WTC11 (cell line): ENCODE measurements around the gene NRG2. TPM values are rescaled to one million over a fixed set of nuclear protein-coding genes. Genes with fewer than 3 reads are reported as not detected.

ENCODE experiments used
- ATAC-seq: fragments of 200-7000 bp; cut with Tn5 transposase; 2 replicates; pipeline ENCODE4 v1.10.0; 2021; ENCODE audit warnings: mild to moderate bottlenecking, moderate library complexity
- CTCF ChIA-PET: fragments of 300-600 bp; sonication (Branson Sonifier 250); formaldehyde crosslinking; loops from one replicate; lab custom pipeline; 2021; ENCODE audit warnings: antibody characterized with exemption; lab: Charles Lee
- POLR2A ChIA-PET: fragments of 350-600 bp; sonication (Branson Sonifier 250); formaldehyde crosslinking; loops from one replicate; lab custom pipeline; 2021; ENCODE audit warnings: antibody characterized with exemption; lab: Charles Lee
- DNase-seq: peaks from one replicate; pipeline ENCODE4 v3.0.0; 2021; ENCODE audit warnings: low spot score
- H3K27ac Mint-ChIP-seq: 2 replicates; pipeline ENCODE4 v1.8.0; 2021; ENCODE audit warnings: mixed read lengths
- H3K27me3 Mint-ChIP-seq: 2 replicates; pipeline ENCODE4 v1.8.0; 2021; ENCODE audit warnings: low read depth, mild to moderate bottlenecking, moderate library complexity, mixed read lengths
- H3K36me3 Mint-ChIP-seq: 2 replicates; pipeline ENCODE4 v1.8.0; 2021; ENCODE audit warnings: mixed read lengths
- H3K4me1 Mint-ChIP-seq: 2 replicates; pipeline ENCODE4 v1.8.0; 2022; ENCODE audit warnings: mixed read lengths
- H3K4me3 Mint-ChIP-seq: 2 replicates; pipeline ENCODE4 v1.8.0; 2021; ENCODE audit warnings: mild to moderate bottlenecking, moderate library complexity, mixed read lengths
- H3K9me3 Mint-ChIP-seq: 2 replicates; pipeline ENCODE4 v1.8.0; 2021; ENCODE audit warnings: mixed read lengths
- CBFB ChIP-seq: sonication (generic); formaldehyde crosslinking; IDR thresholded peaks from 2 replicates; pipeline ENCODE4 v1.8.1; 2022; ENCODE audit warnings: mild to moderate bottlenecking, low read depth, missing genetic modification reagents
- E2F1 ChIP-seq: sonication (generic); formaldehyde crosslinking; IDR thresholded peaks from 2 replicates; pipeline ENCODE4 v1.8.0; 2022; ENCODE audit warnings: mild to moderate bottlenecking, missing genetic modification reagents
- E2F4 ChIP-seq: sonication (generic); formaldehyde crosslinking; IDR thresholded peaks from 2 replicates; pipeline ENCODE4 v1.8.1; 2022; ENCODE audit warnings: low read depth, mild to moderate bottlenecking, moderate library complexity, missing genetic modification reagents, borderline replicate concordance
- ERG ChIP-seq: fragments of 250-450 bp; sonication (Bioruptor Pico); IDR thresholded peaks from 2 replicates; pipeline ENCODE4 v1.8.0; 2021; ENCODE audit warnings: mild to moderate bottlenecking
- GABPB1 ChIP-seq: sonication (generic); formaldehyde crosslinking; IDR thresholded peaks from 2 replicates; pipeline ENCODE4 v1.8.1; 2023; ENCODE audit warnings: mild to moderate bottlenecking, missing genetic modification reagents
- GRHL2 ChIP-seq: fragments of 250-450 bp; sonication (Bioruptor Pico); IDR thresholded peaks from 2 replicates; pipeline ENCODE4 v1.8.0; 2022; ENCODE audit warnings: mild to moderate bottlenecking, moderate library complexity; ENCODE audit not compliant: insufficient replicate concordance, severe bottlenecking
- GTF2I ChIP-seq: fragments of 250-450 bp; sonication (Bioruptor Pico); conservative IDR thresholded peaks from 2 replicates; pipeline ENCODE4 v1.4.0; 2021; ENCODE audit warnings: mild to moderate bottlenecking
- HMGXB4 ChIP-seq: sonication (generic); formaldehyde crosslinking; IDR thresholded peaks from 2 replicates; pipeline ENCODE4 v1.8.1; 2023; ENCODE audit warnings: mild to moderate bottlenecking, moderate library complexity, missing genetic modification reagents
- NFYB ChIP-seq: sonication (generic); formaldehyde crosslinking; conservative IDR thresholded peaks from 2 replicates; pipeline ENCODE4 v1.8.0; 2022; ENCODE audit warnings: low read depth, missing genetic modification reagents
- NR3C1 ChIP-seq: sonication (generic); formaldehyde crosslinking; conservative IDR thresholded peaks from 2 replicates; pipeline ENCODE4 v1.8.1; 2023; ENCODE audit warnings: low read depth, mild to moderate bottlenecking, missing genetic modification reagents
- RELA ChIP-seq: sonication (generic); formaldehyde crosslinking; IDR thresholded peaks from 2 replicates; pipeline ENCODE4 v1.8.1; 2022; ENCODE audit warnings: missing genetic modification reagents, mild to moderate bottlenecking, borderline replicate concordance
- SP1 ChIP-seq: sonication (generic); formaldehyde crosslinking; conservative IDR thresholded peaks from 2 replicates; pipeline ENCODE4 v1.8.1; 2022; ENCODE audit warnings: missing genetic modification reagents
- TEAD1 ChIP-seq: sonication (generic); formaldehyde crosslinking; IDR thresholded peaks from 2 replicates; pipeline ENCODE4 v1.8.0; 2022; ENCODE audit warnings: mild to moderate bottlenecking, missing genetic modification reagents
- total RNA-seq: library from RNA; stranded (reverse); gene quantifications from 3 replicates; pipeline ENCODE4 v1.2.3, GENCODE V29; 2021
- TF ChIP-seq, protein P1 (sequence below): sonication (generic); formaldehyde crosslinking; IDR thresholded peaks from 2 replicates; pipeline ENCODE4 v1.8.1; 2023; ENCODE audit warnings: mild to moderate bottlenecking, missing genetic modification reagents, borderline replicate concordance
- TF ChIP-seq, protein P2 (sequence below): sonication (generic); formaldehyde crosslinking; IDR thresholded peaks from 2 replicates; pipeline ENCODE4 v1.8.0; 2022; ENCODE audit warnings: mild to moderate bottlenecking, missing genetic modification reagents
- TF ChIP-seq, protein P3 (sequence below): sonication (generic); formaldehyde crosslinking; IDR thresholded peaks from 2 replicates; pipeline ENCODE4 v1.8.0; 2023; ENCODE audit warnings: missing genetic modification reagents, mild to moderate bottlenecking, borderline replicate concordance

NRG2 gene
- total RNA-seq, 1 experiment from 2014 or later = 0.44 TPM

- ChIA-PET CTCF (interaction anchor here (1.5 to 4.7 kb wide), 2 partner anchors 10 to 53 kb away, joined by 3 to 30 read pairs; no protein-coding TSS in a partner anchor), POLR2A (no interaction called here)
- TF ChIP-seq GABPB1 (no peak), TEAD1 (CRISPR knock-in tag) (no peak), CBFB (CRISPR knock-in tag) (no peak), RELA (no peak), ERG (CRISPR knock-in tag) (no peak), E2F4 (CRISPR knock-in tag) (no peak), GTF2I (CRISPR knock-in tag) (no peak), NR3C1 (CRISPR knock-in tag) (no peak), E2F1 (CRISPR knock-in tag) (no peak), GRHL2 (CRISPR knock-in tag) (no peak), NFYB (CRISPR knock-in tag) (no peak), HMGXB4 (CRISPR knock-in tag) (no peak), SP1 (CRISPR knock-in tag) (no peak)
- TF ChIP-seq, protein P1, sequence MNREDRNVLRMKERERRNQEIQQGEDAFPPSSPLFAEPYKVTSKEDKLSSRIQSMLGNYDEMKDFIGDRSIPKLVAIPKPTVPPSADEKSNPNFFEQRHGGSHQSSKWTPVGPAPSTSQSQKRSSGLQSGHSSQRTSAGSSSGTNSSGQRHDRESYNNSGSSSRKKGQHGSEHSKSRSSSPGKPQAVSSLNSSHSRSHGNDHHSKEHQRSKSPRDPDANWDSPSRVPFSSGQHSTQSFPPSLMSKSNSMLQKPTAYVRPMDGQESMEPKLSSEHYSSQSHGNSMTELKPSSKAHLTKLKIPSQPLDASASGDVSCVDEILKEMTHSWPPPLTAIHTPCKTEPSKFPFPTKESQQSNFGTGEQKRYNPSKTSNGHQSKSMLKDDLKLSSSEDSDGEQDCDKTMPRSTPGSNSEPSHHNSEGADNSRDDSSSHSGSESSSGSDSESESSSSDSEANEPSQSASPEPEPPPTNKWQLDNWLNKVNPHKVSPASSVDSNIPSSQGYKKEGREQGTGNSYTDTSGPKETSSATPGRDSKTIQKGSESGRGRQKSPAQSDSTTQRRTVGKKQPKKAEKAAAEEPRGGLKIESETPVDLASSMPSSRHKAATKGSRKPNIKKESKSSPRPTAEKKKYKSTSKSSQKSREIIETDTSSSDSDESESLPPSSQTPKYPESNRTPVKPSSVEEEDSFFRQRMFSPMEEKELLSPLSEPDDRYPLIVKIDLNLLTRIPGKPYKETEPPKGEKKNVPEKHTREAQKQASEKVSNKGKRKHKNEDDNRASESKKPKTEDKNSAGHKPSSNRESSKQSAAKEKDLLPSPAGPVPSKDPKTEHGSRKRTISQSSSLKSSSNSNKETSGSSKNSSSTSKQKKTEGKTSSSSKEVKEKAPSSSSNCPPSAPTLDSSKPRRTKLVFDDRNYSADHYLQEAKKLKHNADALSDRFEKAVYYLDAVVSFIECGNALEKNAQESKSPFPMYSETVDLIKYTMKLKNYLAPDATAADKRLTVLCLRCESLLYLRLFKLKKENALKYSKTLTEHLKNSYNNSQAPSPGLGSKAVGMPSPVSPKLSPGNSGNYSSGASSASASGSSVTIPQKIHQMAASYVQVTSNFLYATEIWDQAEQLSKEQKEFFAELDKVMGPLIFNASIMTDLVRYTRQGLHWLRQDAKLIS = no peak
- TF ChIP-seq, protein P2, sequence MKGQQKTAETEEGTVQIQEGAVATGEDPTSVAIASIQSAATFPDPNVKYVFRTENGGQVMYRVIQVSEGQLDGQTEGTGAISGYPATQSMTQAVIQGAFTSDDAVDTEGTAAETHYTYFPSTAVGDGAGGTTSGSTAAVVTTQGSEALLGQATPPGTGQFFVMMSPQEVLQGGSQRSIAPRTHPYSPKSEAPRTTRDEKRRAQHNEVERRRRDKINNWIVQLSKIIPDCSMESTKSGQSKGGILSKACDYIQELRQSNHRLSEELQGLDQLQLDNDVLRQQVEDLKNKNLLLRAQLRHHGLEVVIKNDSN = no peak
- TF ChIP-seq, protein P3, sequence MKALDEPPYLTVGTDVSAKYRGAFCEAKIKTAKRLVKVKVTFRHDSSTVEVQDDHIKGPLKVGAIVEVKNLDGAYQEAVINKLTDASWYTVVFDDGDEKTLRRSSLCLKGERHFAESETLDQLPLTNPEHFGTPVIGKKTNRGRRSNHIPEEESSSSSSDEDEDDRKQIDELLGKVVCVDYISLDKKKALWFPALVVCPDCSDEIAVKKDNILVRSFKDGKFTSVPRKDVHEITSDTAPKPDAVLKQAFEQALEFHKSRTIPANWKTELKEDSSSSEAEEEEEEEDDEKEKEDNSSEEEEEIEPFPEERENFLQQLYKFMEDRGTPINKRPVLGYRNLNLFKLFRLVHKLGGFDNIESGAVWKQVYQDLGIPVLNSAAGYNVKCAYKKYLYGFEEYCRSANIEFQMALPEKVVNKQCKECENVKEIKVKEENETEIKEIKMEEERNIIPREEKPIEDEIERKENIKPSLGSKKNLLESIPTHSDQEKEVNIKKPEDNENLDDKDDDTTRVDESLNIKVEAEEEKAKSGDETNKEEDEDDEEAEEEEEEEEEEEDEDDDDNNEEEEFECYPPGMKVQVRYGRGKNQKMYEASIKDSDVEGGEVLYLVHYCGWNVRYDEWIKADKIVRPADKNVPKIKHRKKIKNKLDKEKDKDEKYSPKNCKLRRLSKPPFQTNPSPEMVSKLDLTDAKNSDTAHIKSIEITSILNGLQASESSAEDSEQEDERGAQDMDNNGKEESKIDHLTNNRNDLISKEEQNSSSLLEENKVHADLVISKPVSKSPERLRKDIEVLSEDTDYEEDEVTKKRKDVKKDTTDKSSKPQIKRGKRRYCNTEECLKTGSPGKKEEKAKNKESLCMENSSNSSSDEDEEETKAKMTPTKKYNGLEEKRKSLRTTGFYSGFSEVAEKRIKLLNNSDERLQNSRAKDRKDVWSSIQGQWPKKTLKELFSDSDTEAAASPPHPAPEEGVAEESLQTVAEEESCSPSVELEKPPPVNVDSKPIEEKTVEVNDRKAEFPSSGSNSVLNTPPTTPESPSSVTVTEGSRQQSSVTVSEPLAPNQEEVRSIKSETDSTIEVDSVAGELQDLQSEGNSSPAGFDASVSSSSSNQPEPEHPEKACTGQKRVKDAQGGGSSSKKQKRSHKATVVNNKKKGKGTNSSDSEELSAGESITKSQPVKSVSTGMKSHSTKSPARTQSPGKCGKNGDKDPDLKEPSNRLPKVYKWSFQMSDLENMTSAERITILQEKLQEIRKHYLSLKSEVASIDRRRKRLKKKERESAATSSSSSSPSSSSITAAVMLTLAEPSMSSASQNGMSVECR (CRISPR knock-in tag) = no peak
- H3K36me3 Mint-ChIP-seq = no peaks in the 10 kb centered on the region
- DNase-seq = no peak
- no peak overlapping the region; the same call in 1 of the 2 replicates for H3K27ac Mint-ChIP-seq
- H3K9me3 Mint-ChIP-seq = peaks cover 4% of the 10 kb centered on the region
- no peak overlapping the region for H3K4me3 Mint-ChIP-seq
- H3K4me1 Mint-ChIP-seq = peaks cover 10% of the 10 kb centered on the region
- peaks cover 2% of the 10 kb centered on the region; the same call in 1 of the 2 replicates for H3K27me3 Mint-ChIP-seq
- ATAC-seq = peak; percentile 46; the same call in 1 of the 2 replicates
Observed at GRCh38 chr5:139915834-139916233, 127.3 kb downstream of the NRG2 start.
